GM12878 (cell line): ENCODE data around the gene CAMTA1. TPM values are rescaled to one million over a fixed set of nuclear protein-coding genes. Genes with fewer than 3 reads are reported as not detected.

ENCODE experiments used
- CBFB ChIP-seq: IDR thresholded peaks from 2 replicates; pipeline ENCODE4 v1.6.1; 2016; ENCODE audit warnings: antibody characterized with exemption, low read depth
- ETV6 ChIP-seq, 2 experiments: fragments of 450-650 bp in 1 of 2; IDR thresholded peaks in 1 of 2; conservative IDR thresholded peaks in 1 of 2; 2 replicates each; pipeline ENCODE4 v1.6.1; 2014; ENCODE audit warnings: antibody characterized with exemption in 1 of 2, borderline replicate concordance in 1 of 2, low read depth in 1 of 2, mild to moderate bottlenecking in 1 of 2, moderate library complexity in 1 of 2
- GATAD2B ChIP-seq: fragments of 450-650 bp; conservative IDR thresholded peaks from 2 replicates; pipeline ENCODE4 v1.6.1; 2017; ENCODE audit warnings: low read depth, mild to moderate bottlenecking, moderate library complexity
- IRF4 ChIP-seq: IDR thresholded peaks from 2 replicates; pipeline ENCODE4 v1.6.1; 2011; ENCODE audit warnings: low read depth, low read length
- JUND ChIP-seq: IDR thresholded peaks from 2 replicates; pipeline ENCODE4 v1.6.1; 2012; ENCODE audit warnings: low read depth, mild to moderate bottlenecking, low read length, improper control_type of control experiment, moderate library complexity
- NFYB ChIP-seq: IDR thresholded peaks from 2 replicates; pipeline ENCODE4 v1.6.1; 2011; ENCODE audit warnings: low read depth, mild to moderate bottlenecking, low read length, improper control_type of control experiment, moderate library complexity; ENCODE audit not compliant: insufficient read depth
- PML ChIP-seq: IDR thresholded peaks from 2 replicates; pipeline ENCODE4 v1.6.1; 2012; ENCODE audit warnings: low read length, inconsistent platforms
- POLR2AphosphoS5 ChIP-seq: IDR thresholded peaks from 2 replicates; pipeline ENCODE4 v1.6.1; 2011; ENCODE audit warnings: mild to moderate bottlenecking, low read length, inconsistent platforms
- RUNX3 ChIP-seq: IDR thresholded peaks from 2 replicates; pipeline ENCODE4 v1.6.1; 2012; ENCODE audit warnings: low read length, inconsistent platforms
- SMC3 ChIP-seq: IDR thresholded peaks from 2 replicates; pipeline ENCODE4 v1.6.1; 2011; ENCODE audit warnings: low read length, improper control_type of control experiment, borderline replicate concordance
- YY1 ChIP-seq: IDR thresholded peaks from 2 replicates; pipeline ENCODE4 v1.6.1; 2011; ENCODE audit warnings: low read depth, mild to moderate bottlenecking, low read length
- ZBTB4 ChIP-seq: fragments of 450-650 bp; formaldehyde crosslinking; IDR thresholded peaks from 2 replicates; pipeline ENCODE4 v1.4.0; 2022; ENCODE audit warnings: mild to moderate bottlenecking, moderate library complexity
- ZNF24 ChIP-seq: fragments of 450-650 bp; IDR thresholded peaks from 2 replicates; pipeline ENCODE4 v1.6.1; 2017; ENCODE audit warnings: antibody characterized with exemption, mild to moderate bottlenecking
- ZNF384 ChIP-seq: IDR thresholded peaks from 2 replicates; pipeline ENCODE4 v1.6.1; 2012; ENCODE audit warnings: low read depth, mild to moderate bottlenecking, low read length, improper control_type of control experiment, borderline replicate concordance
- polyA plus RNA-seq, 11 experiments: library from polyadenylated mRNA; depleted of rRNA in 4 of 11; unstranded in 6 of 11; stranded (reverse) in 5 of 11; fragments of >200 nt; fragmentation: Nextera tagmentation in 4 of 11; fragmentation: Illumina TruSeq in 1 of 11; extraction: Ambion mirVana in 4 of 11; extraction: Trizol in 1 of 11; gene quantifications; 1 replicate in 1 of 11; 2 replicates in 10 of 11; pipeline versions ENCODE4 v1.2.1 to v1.2.3, GENCODE V29; 2011 to 2016; ENCODE audit warnings: inconsistent platforms in 2 of 11, missing spikeins in 2 of 11, low read depth in 1 of 11
- total RNA-seq, 4 experiments: library from RNA; depleted of rRNA in 3 of 4; stranded (reverse); fragments of >200 nt in 3 of 4; fragmentation: Illumina TruSeq in 1 of 4; extraction: Trizol in 1 of 4; gene quantifications; 2 replicates each; pipeline versions ENCODE4 v1.2.1 to v1.2.3, GENCODE V29; 2013 to 2021
- TF ChIP-seq, protein P1 (sequence below): IDR thresholded peaks from 2 replicates; pipeline ENCODE4 v1.6.1; 2011; ENCODE audit warnings: mild to moderate bottlenecking, low read depth, low read length, moderate library complexity; ENCODE audit not compliant: insufficient replicate concordance

CAMTA1 gene
- total and polyA plus RNA-seq, 10 of the 15 experiments (the other 5 are each of a cell fraction or from before 2014, with no cell fraction given) = 37.7 to 148 (median 76.4) TPM

- TF ChIP-seq RUNX3 = 0 out of 2 replicates have a peak, but pooled peaks have one; percentile 16
- no peak for TF ChIP-seq YY1
- TF ChIP-seq, protein P1, sequence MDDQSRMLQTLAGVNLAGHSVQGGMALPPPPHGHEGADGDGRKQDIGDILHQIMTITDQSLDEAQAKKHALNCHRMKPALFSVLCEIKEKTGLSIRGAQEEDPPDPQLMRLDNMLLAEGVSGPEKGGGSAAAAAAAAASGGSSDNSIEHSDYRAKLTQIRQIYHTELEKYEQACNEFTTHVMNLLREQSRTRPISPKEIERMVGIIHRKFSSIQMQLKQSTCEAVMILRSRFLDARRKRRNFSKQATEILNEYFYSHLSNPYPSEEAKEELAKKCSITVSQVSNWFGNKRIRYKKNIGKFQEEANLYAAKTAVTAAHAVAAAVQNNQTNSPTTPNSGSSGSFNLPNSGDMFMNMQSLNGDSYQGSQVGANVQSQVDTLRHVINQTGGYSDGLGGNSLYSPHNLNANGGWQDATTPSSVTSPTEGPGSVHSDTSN = no peak
- no peak for TF ChIP-seq POLR2AphosphoS5
- peak; percentile 96 for TF ChIP-seq IRF4
- TF ChIP-seq JUND = peak; percentile 92
- TF ChIP-seq ZNF384 = no peak
- no peak for TF ChIP-seq GATAD2B
- peak; percentile 49; the same call in 1 of the 2 replicates for TF ChIP-seq SMC3
- TF ChIP-seq ETV6 (conservative IDR thresholded peaks at IDR 0.05 in 1 of 2, IDR thresholded peaks at IDR 0.05 in 1 of 2; ENCODE audit: borderline replicate concordance in 1 of 2, low read depth in 1 of 2) = no peak
- no peak for TF ChIP-seq ZNF24
- TF ChIP-seq ZBTB4 (CRISPR knock-in tag) = no peak
- no peak for TF ChIP-seq PML
- no peak for TF ChIP-seq CBFB
- no peak for TF ChIP-seq NFYB
Observed at GRCh38 chr1:7218210-7218832, 433.1 kb downstream of the CAMTA1 start (continued).
